NOMO-1 treated with DMSO at 0.1 percent for 48 hours (cell line): Measurements from ENCODE around the gene NR6A1.

Experiments used
- DNase-seq: peaks from one replicate; lab custom pipeline; 2025; ENCODE audit not compliant: unreplicated experiment; lab: John Stamatoyannopoulos, UW

The NR6A1 gene

DNA sequence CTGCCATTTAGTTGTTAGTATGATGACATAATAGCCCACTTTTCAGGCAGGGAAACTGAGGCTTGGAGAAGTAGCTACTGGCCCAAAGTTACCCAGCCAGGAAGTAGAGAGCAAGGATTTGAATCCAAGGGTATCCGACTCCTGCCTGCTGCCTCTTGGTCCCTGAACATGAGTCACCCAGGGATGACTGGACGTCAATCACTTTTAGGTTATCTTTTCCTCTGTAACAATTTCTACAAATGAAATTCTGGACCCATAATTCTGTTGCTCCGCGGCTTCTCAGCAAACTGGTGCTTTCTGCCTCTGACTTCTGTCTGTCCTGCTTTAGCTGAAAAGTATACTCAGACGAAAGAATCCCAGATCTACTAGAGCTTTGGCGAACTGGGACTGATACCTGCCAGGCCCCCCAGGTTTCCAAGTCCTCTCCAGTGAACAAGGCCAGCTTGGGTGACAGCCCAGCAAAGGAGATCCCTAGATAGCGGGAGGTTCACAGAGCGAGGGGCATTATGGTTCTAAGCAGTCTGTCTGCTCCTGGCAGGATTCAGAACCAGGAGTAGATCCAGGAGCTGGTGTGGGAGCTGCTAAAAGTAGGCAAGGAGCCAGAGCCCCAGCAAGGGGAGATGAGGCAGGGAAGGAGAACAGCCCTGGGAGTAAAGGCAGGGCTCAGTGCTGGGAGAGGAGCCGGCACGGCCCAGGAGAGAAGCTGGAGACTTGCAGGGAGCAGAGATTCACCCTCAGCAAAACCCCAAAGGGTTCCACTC, 26.4 kb upstream of the NR6A1 start:
- no peak for DNase-seq

DNA sequence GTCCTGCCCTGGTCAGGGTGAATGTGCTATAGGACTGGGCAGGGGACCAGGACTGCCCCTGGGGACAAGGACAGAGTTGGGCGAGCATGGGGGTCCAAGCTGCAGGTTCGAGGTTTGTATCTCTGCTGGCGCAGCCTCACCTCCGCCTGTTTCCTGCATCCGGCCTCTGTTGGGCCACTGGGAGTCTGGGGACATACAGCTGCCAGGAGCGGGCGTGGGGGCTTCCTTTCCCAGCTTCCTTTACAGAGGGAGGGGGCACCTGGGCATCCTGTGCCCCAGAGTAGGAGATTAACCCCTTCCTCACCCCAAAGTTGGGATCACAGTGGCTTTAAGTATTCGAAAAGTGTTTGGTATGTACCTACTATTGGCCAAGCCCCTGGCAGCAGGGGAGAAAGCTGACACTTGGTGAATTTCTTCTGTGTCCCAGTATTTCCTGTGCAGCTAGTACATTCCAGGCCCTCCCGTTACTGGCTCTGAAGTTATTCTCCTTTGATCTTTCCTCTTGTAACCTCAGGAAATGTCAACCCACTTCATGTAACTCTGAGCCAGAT, 24.8 kb upstream of the NR6A1 start:
- no peak for DNase-seq

DNA sequence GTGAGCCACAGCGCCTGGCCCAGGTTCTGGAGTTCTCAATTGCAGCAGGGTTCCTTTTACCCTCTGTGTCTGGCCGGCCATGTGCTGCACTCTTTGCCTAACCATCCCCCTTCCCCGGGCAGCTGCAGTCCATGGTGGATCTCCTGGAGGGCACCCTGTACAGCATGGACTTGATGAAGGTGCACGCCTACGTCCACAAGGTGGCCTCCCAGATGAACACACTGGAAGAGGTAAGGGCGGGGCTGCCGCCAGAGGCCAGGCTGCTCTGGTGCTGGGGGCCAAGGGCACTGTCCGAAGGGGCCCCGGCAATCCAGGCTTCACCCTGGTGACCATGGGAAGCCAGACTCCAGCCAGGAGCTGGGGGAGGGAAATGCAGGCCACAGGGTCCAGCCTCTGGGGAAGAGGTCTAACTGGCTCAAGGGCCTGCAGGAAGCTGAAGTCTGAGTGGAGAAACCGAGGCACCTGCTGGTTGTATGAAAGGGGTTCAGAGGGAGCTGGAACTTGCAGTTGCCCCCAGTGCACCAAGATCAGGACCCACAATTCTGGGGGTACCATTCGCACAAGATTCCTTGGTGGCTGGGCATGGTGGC, 23.9 kb upstream of the NR6A1 start:
- no peak for DNase-seq

DNA sequence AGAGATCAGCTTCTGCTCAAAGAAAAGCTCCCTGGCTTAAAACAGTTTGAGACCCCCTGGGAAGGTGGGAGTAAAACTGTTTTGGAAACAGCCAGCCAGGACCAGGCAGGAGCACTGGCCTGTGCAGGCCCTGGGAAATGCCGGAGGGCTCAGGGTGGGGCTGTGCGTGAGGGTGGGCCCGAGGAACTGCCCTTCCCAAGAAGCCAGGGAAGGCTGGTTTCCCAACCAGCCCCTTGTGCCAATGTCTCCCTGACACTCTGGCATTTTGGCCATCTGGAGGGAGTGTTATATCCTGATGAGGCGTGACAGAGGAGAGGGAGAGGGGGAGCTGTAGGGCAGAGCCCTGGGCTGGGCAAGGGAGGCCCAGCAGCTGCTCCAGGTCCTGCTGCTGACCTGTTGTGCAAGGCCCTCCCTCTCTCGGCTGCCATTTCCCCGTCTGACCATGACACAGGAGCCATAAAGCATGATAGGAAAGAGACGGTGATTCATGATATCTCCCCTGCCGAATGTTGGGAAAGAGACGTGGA, 22.0 kb upstream of the NR6A1 start:
- DNase-seq: no peak

DNA sequence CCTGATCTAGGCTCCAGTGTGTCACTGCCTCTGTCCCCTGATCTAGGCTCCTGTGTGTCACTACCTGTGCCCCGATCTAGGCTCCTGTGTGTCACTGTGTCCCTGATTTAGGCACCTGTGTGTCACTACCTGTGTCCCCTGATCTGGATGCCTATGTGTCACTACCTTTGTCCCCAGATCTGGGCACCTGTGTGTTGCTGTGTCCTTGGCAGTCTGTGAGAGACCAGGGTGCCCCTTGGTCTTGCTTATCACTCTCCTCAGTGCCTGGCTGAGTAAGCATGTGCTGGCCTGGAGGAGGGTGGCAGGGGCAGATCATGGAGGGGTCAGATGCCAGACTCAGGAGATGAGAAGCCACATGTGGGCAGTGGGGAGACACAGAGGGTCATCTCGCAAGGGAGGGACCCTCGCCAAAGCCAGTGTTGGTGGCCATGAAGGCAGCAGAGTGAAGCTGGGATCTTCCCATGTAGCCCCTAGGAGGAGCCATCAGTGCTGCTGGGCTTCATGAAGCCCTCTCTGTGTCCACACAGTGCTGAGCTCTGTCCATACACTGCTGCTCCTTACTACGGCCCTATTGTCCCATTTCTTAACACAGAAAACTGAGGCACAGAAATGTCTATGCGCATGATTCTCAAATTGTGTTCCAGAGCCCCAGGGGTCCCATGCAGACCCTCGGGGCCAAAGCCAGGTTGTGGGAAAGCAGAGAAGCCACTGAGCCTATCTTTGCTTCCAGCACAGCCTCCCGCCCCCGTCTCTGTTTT, 21.3 kb upstream of the NR6A1 start:
- DNase-seq: no peak

DNA sequence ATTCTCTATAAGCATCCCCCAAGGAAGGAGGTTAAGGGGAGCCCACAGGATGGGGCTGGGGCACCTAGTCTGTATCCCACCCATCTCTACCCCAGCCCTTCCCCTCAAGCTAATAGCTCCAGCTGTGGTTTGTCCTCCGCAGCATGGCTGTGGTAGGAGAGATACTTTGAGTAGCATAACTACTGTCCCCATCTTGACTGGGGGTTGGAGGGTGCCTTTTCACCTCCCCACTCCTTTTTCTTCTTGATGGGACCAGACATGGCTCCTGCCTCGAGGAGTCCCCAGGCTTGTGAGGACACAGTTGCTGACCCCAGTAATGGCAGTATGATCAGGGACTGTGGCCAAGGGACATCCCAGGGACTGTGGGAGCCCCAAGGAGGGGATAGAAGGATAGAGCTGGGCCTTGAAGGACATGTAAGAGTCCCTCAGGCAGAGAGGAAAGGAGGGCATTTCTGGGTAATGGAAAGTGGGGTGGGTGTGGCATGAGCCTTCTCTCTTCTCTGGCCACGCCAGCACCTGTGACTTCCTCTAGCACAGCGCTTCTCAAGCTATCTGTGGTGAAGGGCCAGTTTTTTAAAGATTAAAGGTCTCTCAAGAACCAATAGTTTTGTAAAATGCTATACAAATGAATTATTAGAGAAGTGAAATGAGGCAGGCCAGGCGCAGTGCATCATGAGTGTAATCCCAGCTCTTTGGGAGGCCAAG, 19.8 kb upstream of the NR6A1 start:
- DNase-seq: peak; percentile 22

DNA sequence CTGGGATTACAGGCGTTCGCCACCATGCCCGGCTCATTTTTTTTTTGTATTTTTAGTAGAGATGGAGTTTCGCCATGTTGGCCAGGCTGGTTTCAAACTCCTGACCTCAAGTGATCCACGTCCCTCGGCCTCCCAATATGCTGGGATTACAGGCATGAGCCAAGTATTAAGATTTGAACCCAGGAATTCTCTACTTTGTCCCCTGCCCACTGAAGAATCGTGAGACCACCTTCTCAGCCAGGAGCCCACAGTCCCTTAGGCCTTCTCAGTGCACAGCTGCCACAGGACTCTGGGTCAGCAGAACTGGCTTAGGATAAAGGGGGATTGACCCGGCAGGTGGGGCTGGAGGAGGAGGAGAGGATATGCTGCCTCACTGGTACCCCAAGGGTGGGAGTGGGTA, 19.2 kb upstream of the NR6A1 start:
- no peak for DNase-seq

DNA sequence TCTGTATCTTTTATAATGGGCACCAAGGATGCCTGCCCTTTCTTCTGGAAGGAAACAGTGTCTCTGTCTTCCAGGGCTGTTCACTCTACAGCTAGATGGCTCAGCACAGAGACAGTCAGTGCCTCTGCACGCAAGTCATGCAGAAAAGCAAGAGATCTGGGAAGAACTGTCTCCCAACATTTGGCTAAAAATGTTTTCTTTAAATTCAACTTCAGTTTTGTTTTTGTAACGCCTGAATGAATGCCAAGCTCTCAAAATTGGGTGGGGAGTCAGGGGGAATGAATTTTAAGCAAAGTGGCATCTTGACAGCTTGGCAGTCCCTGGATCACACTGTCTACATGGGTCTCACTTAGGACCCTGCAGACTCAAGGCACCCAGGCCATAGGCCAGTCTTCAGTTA, 18.4 kb upstream of the NR6A1 start:
- DNase-seq: no peak

DNA sequence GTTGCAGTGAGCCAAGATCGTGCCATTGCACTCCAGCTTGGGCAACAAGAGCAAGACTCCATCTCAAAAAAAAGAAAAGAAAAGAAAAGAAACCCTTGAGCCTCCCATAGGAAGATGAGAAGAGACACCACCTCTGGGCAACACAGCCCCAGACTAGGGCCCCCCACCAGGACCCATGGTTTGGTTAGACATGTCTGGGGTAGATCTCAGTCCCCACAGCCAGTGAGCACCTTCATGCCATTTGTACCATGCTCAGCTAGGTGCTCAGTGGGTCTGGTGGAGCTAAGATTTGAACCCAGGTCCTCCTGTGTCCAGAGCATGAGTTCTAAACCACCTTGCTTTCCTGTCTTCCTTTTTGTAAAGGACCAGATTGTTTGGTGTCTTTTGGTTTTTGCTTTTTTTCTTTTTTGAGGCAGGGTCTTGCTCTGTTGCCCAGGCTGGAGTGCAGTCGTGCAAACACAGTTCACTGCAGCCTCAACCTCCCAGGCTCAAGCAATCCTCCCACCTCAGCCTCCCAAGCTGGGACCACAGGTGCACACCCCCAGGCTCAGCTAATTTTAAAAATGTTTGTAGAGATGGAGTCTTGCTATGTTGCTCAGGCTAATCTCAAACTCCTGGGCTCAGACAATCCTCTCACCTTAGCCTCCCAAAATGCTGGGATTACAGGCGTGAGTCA, 17.6 kb upstream of the NR6A1 start:
- no peak for DNase-seq

DNA sequence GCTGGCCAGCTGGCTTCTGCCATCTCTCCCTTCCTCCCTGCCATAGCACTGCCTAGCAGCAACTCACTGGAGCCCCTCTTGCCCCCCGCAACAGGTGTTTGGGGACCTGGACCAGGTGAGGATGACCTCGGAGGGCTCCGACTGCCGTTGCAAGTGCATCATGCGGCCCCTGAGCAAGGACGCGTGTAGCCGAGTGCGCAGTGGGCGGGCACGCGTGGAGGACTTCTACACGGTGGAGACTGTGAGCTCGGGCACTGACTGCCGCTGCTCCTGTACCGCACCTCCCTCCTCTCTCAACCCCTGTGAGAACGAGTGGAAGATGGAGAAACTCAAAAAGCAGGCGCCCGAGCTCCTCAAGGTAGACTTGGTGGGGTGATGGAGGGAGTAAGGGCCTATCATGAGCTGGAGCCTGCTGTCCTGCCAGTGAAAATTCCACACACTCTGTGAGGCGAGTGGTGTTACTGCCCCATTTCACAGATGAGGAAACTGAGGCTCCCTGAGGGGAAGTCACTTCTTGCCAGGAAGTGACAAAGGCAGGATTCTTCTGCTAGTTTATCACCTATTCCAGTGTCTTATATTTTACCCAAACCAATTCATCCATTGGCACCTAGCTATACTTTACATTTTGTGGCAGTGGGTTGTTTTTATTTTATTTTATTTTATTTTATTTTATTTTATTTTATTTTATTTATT, 15.9 kb upstream of the NR6A1 start:
- DNase-seq: no peak

DNA sequence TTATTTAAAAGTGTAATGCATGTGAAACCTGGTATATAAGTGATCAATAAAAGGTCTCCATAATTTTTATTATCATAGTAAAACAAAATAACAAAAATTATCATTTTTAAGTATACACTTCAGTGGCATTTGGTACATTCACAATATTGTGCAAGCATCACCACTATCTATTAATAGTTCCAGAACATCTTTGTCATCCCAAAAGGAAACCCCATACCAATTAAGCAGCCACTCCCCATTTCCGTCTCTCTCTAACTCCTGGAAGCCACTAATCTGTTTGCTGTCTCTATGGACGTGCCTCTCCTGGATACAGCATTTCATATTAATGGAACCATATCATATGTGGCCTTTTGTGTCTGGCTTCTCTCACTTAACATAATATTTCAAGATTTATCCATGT, 13.4 kb upstream of the NR6A1 start:
- DNase-seq: peak; percentile 97

DNA sequence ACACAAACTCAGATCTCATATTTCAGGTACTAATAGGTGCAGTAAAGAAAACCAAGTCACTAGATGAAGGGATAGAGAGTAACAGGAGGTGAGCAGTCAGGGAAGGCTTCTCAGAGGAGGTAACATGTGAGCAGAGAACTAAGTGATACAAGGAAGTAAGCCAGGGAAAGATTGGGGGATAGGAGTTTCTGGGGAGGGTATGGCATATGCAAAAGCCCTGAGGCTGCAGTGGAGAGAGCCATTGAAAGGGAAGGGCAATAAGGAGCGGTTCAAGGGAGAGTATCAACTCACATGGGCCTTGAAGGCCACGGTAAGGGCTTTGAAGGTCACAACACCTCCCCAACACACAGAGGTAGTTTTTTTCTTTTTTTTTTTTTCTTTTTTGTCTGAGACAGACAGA, 12.7 kb upstream of the NR6A1 start:
- no peak for DNase-seq

DNA sequence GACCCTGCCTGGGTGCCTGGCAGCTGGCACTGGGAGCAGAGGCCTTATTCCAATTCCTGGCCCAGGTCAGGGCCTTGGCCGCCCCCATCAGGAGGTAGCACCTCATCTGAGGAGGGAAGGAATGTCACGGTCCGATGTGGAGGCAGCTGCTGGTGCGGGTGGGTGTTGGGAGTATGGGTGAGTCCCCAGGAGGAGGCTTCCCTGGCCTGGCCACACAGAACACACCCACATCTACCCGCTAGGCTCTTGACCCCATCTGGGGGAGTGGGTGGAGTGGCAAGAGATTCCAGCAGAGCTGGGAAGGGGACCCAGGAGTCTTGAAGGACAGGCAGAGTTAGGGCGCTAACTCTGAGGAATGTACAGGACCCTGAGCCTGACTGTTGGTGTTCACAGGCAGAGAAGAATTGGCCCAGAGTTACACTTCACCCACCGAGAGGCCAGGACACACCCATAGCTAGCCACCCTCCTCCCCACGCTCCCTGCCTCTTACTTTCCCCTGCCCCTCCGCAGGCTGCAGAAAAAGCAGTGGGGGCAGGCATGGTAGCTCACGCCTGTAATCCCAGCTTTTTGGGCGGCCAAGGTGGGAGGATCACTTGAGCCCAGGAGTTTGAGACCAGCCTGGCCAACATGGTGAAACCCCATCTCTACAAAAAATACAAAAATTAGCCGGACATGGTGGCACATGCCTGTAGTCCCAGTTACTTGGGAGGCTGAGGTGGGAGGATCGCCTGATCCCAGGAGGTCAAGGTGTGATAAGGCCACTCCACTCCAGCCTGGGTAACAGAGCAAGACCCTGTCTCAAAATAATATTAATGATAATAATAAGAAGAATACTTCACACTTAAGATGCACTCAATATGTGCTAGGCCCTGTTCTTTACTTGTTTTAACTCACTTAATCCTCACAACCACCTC, 11.8 kb upstream of the NR6A1 start:
- no peak for DNase-seq

DNA sequence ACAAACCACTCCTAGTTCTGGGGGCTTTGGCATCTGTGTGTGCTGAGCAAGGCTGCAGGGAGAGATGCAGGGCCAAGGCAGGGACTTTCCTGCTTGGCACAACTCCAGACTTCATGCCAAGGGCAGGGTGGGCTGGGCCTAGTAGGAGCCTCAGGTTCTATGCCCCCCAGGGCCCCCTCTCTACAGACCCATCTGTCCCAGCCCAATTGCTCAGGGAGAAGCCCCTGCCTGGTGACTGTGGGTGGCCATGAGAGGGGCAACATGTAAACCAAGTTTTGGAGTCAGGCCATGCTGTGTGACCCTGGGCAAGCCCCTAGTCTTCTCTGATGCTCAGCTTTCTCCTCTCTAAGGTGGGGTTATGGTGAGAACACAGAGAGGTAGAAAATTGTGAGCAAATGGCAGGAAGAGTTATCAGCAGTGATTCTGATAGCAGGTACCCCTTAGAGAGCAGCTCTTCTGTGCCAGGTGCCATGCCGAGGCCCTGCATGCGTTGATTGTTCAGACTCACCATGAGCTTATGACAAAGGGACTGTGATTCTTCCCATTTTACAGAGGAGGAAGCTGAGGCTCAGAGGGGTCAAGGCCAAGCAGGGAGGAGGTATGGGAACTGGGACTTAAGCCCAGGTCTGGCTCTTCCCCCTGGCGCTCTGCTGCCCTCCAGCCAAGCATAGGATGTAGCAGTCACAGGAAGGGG, 11.0 kb upstream of the NR6A1 start:
- no peak for DNase-seq

DNA sequence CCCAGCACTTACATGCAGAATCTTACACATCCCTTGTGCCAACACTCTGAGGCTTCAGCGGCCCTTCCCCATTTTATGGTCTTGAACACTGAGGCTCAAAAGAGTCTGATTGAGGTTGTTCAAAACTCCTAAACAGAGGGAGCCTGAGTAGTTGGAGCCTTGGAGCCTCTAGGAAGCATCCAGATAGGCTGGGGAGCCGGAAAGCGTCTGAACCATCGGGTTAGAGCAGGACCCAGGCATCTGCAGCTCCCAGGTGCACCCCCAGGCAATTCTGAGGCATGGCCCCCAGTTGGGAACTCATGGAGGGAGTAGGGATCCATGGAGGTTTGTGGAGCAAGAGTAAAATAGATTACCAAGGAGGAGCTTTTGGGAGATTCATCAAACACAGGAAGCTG, 9.6 kb upstream of the NR6A1 start:
- DNase-seq: no peak

DNA sequence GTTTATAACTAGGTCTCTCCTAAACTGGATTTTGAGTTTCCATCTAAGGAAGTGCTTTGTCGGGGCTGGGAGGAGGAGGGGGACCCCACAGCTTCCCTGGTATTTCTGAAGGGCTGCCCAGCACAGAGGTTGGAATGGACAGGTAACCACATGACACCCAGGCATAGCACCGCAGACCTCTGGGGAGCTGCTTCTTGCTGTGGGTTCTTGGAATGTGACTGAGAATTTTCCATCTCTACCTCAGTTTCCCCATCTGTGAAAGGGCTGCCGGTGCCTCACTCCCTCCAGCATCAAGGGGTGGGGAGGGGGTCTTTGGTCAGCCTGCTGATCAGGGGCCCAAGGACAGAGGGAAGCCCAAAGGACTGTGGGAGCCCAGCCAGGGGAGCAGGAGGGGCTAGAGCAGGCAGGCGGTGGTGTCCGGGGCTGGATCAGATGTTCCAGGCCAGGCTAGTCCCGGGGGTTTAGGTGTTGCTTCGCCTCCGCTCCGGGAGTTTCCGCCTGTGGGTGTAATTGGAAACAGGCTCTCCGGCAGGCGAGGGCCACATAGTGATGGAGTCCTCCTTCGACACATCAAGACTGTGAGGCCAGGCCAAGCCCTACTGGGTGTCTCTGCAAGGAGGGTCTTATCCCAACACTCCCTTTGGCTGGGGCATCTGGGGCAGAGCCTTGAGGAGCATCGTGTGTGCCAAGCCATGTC, 9.1 kb upstream of the NR6A1 start:
- no peak for DNase-seq

DNA sequence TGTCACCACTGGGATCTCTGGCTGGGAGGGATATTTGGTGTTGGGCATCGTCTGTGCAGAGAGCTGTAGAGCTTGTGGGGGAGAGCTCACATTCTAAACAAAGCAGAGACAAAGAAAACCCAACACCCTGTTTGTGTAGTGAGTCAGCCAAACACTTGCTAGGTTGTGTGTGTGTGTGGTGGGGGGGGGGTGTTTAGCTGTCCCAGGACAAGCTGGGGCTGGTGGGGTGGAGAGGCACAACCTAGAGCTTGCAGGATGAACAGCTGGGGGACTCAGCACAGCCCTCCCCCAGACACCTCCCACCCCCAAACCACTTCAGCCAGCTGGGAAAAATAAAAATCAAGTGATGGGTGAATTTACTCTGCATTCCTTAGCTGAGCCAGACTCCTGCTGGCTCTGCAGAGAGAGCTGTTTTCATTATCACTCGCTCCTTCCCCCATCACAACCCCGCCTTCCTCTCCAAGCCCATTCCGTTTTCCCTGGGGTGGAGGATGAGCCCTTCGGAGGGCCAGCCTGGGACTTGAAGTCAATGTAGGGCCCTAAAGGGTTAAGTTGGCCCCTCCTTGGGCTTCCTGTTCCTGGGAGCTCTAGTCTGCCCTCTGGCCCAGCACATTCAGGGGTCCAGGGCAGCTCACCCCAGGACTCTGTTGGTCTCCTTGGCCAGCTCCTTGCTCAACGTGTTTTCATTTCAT, 8.4 kb upstream of the NR6A1 start:
- no peak for DNase-seq
